Measurements from ENCODE around the gene GALK1. TPM values are rescaled to one million over a fixed set of nuclear protein-coding genes. Genes with fewer than 3 reads are reported as not detected.
A peak's percentile ranks its signal among the peaks of the same experiment; 100 is the strongest.

GALK1 gene
- total and polyA plus RNA-seq, 9 of the 15 experiments (the other 6 are each of a cell fraction or from before 2014, with no cell fraction given): 0.45 to 51.6 (median 17.4) TPM

DNA sequence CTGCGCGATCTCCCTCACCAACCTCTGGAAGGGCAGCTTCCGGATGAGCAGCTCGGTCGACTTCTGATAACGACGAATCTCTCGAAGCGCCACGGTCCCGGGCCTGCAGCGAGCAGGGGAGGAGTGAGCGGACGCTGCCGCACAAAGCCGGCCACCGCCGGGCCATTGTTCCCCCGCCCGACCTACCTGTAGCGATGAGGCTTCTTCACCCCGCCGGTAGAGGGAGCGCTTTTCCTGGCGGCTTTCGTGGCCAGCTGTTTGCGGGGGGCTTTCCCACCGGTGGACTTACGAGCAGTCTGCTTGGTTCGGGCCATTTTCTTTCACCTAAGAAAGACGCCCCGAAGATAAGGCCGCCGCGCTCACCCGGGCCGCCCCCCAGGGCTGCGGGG is 13.9 kb upstream of the GALK1 start (continued):
- TF ChIP-seq, protein P1, sequence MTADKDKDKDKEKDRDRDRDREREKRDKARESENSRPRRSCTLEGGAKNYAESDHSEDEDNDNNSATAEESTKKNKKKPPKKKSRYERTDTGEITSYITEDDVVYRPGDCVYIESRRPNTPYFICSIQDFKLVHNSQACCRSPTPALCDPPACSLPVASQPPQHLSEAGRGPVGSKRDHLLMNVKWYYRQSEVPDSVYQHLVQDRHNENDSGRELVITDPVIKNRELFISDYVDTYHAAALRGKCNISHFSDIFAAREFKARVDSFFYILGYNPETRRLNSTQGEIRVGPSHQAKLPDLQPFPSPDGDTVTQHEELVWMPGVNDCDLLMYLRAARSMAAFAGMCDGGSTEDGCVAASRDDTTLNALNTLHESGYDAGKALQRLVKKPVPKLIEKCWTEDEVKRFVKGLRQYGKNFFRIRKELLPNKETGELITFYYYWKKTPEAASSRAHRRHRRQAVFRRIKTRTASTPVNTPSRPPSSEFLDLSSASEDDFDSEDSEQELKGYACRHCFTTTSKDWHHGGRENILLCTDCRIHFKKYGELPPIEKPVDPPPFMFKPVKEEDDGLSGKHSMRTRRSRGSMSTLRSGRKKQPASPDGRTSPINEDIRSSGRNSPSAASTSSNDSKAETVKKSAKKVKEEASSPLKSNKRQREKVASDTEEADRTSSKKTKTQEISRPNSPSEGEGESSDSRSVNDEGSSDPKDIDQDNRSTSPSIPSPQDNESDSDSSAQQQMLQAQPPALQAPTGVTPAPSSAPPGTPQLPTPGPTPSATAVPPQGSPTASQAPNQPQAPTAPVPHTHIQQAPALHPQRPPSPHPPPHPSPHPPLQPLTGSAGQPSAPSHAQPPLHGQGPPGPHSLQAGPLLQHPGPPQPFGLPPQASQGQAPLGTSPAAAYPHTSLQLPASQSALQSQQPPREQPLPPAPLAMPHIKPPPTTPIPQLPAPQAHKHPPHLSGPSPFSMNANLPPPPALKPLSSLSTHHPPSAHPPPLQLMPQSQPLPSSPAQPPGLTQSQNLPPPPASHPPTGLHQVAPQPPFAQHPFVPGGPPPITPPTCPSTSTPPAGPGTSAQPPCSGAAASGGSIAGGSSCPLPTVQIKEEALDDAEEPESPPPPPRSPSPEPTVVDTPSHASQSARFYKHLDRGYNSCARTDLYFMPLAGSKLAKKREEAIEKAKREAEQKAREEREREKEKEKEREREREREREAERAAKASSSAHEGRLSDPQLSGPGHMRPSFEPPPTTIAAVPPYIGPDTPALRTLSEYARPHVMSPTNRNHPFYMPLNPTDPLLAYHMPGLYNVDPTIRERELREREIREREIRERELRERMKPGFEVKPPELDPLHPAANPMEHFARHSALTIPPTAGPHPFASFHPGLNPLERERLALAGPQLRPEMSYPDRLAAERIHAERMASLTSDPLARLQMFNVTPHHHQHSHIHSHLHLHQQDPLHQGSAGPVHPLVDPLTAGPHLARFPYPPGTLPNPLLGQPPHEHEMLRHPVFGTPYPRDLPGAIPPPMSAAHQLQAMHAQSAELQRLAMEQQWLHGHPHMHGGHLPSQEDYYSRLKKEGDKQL (CRISPR knock-in tag; IDR thresholded peaks at IDR 0.05; ENCODE audit: borderline replicate concordance): no peak
- TF ChIP-seq, protein P2, sequence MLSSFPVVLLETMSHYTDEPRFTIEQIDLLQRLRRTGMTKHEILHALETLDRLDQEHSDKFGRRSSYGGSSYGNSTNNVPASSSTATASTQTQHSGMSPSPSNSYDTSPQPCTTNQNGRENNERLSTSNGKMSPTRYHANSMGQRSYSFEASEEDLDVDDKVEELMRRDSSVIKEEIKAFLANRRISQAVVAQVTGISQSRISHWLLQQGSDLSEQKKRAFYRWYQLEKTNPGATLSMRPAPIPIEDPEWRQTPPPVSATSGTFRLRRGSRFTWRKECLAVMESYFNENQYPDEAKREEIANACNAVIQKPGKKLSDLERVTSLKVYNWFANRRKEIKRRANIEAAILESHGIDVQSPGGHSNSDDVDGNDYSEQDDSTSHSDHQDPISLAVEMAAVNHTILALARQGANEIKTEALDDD (IDR thresholded peaks at IDR 0.05): no peak
- peak; percentile 46; the same call in 1 of the 2 replicates for TF ChIP-seq SMARCA4 (IDR thresholded peaks at IDR 0.05)
- TF ChIP-seq SPI1 (IDR thresholded peaks at IDR 0.05; ENCODE audit: borderline replicate concordance, low read depth, low read length): no peak
- no peak for TF ChIP-seq ZNF668 (CRISPR knock-in tag; IDR thresholded peaks at IDR 0.05)
- TF ChIP-seq NELFE (IDR thresholded peaks at IDR 0.05; ENCODE audit: insufficient read depth, insufficient read length): no peak
- TF ChIP-seq ZNF282 (CRISPR knock-in tag; IDR thresholded peaks at IDR 0.05): no peak; the same call in 1 of the 2 replicates
- TF ChIP-seq ESRRA (IDR thresholded peaks at IDR 0.05; ENCODE audit: borderline replicate concordance, low read depth): no peak
- TF ChIP-seq NONO (IDR thresholded peaks at IDR 0.05; ENCODE audit: low read depth in 2 of 2, low read length in 1 of 2): no peak
- TF ChIP-seq POLR3A (IDR thresholded peaks at IDR 0.05; ENCODE audit: borderline replicate concordance, extremely low read depth, insufficient read depth, insufficient read length): no peak
- TF ChIP-seq ZZZ3 (IDR thresholded peaks at IDR 0.05): no peak
- TF ChIP-seq, protein P3, sequence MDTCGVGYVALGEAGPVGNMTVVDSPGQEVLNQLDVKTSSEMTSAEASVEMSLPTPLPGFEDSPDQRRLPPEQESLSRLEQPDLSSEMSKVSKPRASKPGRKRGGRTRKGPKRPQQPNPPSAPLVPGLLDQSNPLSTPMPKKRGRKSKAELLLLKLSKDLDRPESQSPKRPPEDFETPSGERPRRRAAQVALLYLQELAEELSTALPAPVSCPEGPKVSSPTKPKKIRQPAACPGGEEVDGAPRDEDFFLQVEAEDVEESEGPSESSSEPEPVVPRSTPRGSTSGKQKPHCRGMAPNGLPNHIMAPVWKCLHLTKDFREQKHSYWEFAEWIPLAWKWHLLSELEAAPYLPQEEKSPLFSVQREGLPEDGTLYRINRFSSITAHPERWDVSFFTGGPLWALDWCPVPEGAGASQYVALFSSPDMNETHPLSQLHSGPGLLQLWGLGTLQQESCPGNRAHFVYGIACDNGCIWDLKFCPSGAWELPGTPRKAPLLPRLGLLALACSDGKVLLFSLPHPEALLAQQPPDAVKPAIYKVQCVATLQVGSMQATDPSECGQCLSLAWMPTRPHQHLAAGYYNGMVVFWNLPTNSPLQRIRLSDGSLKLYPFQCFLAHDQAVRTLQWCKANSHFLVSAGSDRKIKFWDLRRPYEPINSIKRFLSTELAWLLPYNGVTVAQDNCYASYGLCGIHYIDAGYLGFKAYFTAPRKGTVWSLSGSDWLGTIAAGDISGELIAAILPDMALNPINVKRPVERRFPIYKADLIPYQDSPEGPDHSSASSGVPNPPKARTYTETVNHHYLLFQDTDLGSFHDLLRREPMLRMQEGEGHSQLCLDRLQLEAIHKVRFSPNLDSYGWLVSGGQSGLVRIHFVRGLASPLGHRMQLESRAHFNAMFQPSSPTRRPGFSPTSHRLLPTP (IDR thresholded peaks at IDR 0.05; ENCODE audit: borderline replicate concordance, extremely low read depth, insufficient read length): no peak
- no peak; the same call in 1 of the 2 replicates for TF ChIP-seq GATAD2B (IDR thresholded peaks at IDR 0.05; ENCODE audit: borderline replicate concordance)
- TF ChIP-seq ZNF143 (CRISPR knock-in tag; IDR thresholded peaks at IDR 0.05): 0 out of 2 replicates have a peak, but pooled peaks have one; percentile 1
- TF ChIP-seq, protein P4, sequence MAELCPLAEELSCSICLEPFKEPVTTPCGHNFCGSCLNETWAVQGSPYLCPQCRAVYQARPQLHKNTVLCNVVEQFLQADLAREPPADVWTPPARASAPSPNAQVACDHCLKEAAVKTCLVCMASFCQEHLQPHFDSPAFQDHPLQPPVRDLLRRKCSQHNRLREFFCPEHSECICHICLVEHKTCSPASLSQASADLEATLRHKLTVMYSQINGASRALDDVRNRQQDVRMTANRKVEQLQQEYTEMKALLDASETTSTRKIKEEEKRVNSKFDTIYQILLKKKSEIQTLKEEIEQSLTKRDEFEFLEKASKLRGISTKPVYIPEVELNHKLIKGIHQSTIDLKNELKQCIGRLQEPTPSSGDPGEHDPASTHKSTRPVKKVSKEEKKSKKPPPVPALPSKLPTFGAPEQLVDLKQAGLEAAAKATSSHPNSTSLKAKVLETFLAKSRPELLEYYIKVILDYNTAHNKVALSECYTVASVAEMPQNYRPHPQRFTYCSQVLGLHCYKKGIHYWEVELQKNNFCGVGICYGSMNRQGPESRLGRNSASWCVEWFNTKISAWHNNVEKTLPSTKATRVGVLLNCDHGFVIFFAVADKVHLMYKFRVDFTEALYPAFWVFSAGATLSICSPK (IDR thresholded peaks at IDR 0.05; ENCODE audit: borderline replicate concordance): no peak
- no peak for TF ChIP-seq KLF6 (CRISPR knock-in tag; IDR thresholded peaks at IDR 0.05; ENCODE audit: borderline replicate concordance)

All from K562 (cell line).